ENCODE data around the gene GRM4. TPM values are rescaled to one million over a fixed set of nuclear protein-coding genes. Genes with fewer than 3 reads are reported as not detected.

Gene GRM4
- total and polyA plus RNA-seq, 2 donors from 2014 or later, result not detected

- H3K36me3 ChIP-seq (ENCODE audit: control insufficient read depth in 2 of 3, insufficient read depth in 3 of 3, low read length in 3 of 3), result no peaks in the 10 kb centered on the region
Observed at GRCh38 chr6:34140075-34140474, 5.8 kb downstream of the GRM4 start.

GRCh38 chr6:34138914-34139510 lies 6.9 kb downstream of the GRM4 start:
- peaks cover 0 to 7% (median 0%) of the 10 kb centered on the region in 3 donors for H3K4me1 ChIP-seq (ENCODE audit: control insufficient read depth in 2 of 3, insufficient read depth in 2 of 3, low read depth in 1 of 3, low read length in 3 of 3)
- H3K27ac ChIP-seq (ENCODE audit: low read depth in 2 of 2, low read length in 2 of 2), result no peak overlapping the region
- no peak for TF ChIP-seq CTCF (IDR thresholded peaks at IDR 0.05; ENCODE audit: borderline replicate concordance, extremely low read depth, insufficient read depth)
- no peak overlapping the region for H3K4me3 ChIP-seq (ENCODE audit: low read length in 3 of 3)
- H3K9me3 ChIP-seq (ENCODE audit: control insufficient read depth in 2 of 3, insufficient read depth in 1 of 3, low read length in 3 of 3), result no peaks in the 10 kb centered on the region
- FAIRE-seq, result no peak
- intact Hi-C loops (cut with DNase I), result no loop called here
- no peak for DNase-seq
- H3K36me3 ChIP-seq (ENCODE audit: control insufficient read depth in 2 of 3, insufficient read depth in 3 of 3, low read length in 3 of 3), result no peaks in the 10 kb centered on the region
- peaks cover 15% of the 10 kb centered on the region for H3K27me3 ChIP-seq (ENCODE audit: control insufficient read depth, insufficient read depth, low read length)
- no peak overlapping the region for H3K9ac ChIP-seq (ENCODE audit: low read length in 3 of 3)

More at GRCh38 chr6:34140075-34140474, 5.8 kb downstream of the GRM4 start:
- Histone ChIP-seq H3K9ac (ENCODE audit: low read length in 3 of 3) (no peak overlapping the region), H3K4me3 (ENCODE audit: low read length in 3 of 3) (no peak overlapping the region), H3K27ac (ENCODE audit: low read depth in 2 of 2, low read length in 2 of 2) (no peak overlapping the region), H3K27me3 (ENCODE audit: control insufficient read depth, insufficient read depth, low read length) (peaks cover 15% of the 10 kb centered on the region), H3K9me3 (ENCODE audit: control insufficient read depth in 2 of 3, insufficient read depth in 1 of 3, low read length in 3 of 3) (no peaks in the 10 kb centered on the region), H3K4me1 (ENCODE audit: control insufficient read depth in 2 of 3, insufficient read depth in 2 of 3, low read depth in 1 of 3, low read length in 3 of 3) (peaks cover 0 to 14% (median 0%) of the 10 kb centered on the region in 3 donors)
- intact Hi-C loops (cut with DNase I), result no loop called here
- FAIRE-seq (no peak), DNase-seq (no peak)
- no peak for TF ChIP-seq CTCF (IDR thresholded peaks at IDR 0.05; ENCODE audit: borderline replicate concordance, extremely low read depth, insufficient read depth)

- DNase-seq (no peak), FAIRE-seq (no peak)
- Histone ChIP-seq H3K9me3 (ENCODE audit: control insufficient read depth in 2 of 3, insufficient read depth in 1 of 3, low read length in 3 of 3) (no peaks in the 10 kb centered on the region), H3K36me3 (ENCODE audit: control insufficient read depth in 2 of 3, insufficient read depth in 3 of 3, low read length in 3 of 3) (no peaks in the 10 kb centered on the region), H3K9ac (ENCODE audit: low read length in 3 of 3) (no peak overlapping the region), H3K4me3 (ENCODE audit: low read length in 3 of 3) (no peak overlapping the region), H3K4me1 (ENCODE audit: control insufficient read depth in 2 of 3, insufficient read depth in 2 of 3, low read depth in 1 of 3, low read length in 3 of 3) (no peaks in the 10 kb centered on the region), H3K27ac (ENCODE audit: low read depth in 2 of 2, low read length in 2 of 2) (no peak overlapping the region), H3K27me3 (ENCODE audit: control insufficient read depth, insufficient read depth, low read length) (peaks cover 10% of the 10 kb centered on the region)
- intact Hi-C loops (cut with DNase I), result no loop called here
- TF ChIP-seq CTCF (IDR thresholded peaks at IDR 0.05; ENCODE audit: borderline replicate concordance, extremely low read depth, insufficient read depth), result no peak
Observed at GRCh38 chr6:34138191-34138590, 7.7 kb downstream of the GRM4 start.

- no peaks in the 10 kb centered on the region for H3K4me1 ChIP-seq (ENCODE audit: control insufficient read depth in 2 of 3, insufficient read depth in 2 of 3, low read depth in 1 of 3, low read length in 3 of 3)
- TF ChIP-seq CTCF (IDR thresholded peaks at IDR 0.05; ENCODE audit: borderline replicate concordance, extremely low read depth, insufficient read depth), result no peak
- H3K36me3 ChIP-seq (ENCODE audit: control insufficient read depth in 2 of 3, insufficient read depth in 3 of 3, low read length in 3 of 3), result no peaks in the 10 kb centered on the region
- intact Hi-C loops (cut with DNase I), result no loop called here
- FAIRE-seq (no peak), DNase-seq (no peak)
- no peak overlapping the region for H3K4me3 ChIP-seq (ENCODE audit: low read length in 3 of 3)
- no peak overlapping the region for H3K27ac ChIP-seq (ENCODE audit: low read depth in 2 of 2, low read length in 2 of 2)
- no peak overlapping the region for H3K9ac ChIP-seq (ENCODE audit: low read length in 3 of 3)
- H3K9me3 ChIP-seq (ENCODE audit: control insufficient read depth in 2 of 3, insufficient read depth in 1 of 3, low read length in 3 of 3), result no peaks in the 10 kb centered on the region
- no peaks in the 10 kb centered on the region for H3K27me3 ChIP-seq (ENCODE audit: control insufficient read depth, insufficient read depth, low read length)
Observed at GRCh38 chr6:34135541-34135940, 10.3 kb downstream of the GRM4 start.
